HG03342 (cell line): ENCODE data around the gene NRBP1.
"Not testable (repeated sequence)": the region's sequence is repeated elsewhere in the genome, so short reads cannot be mapped to it uniquely, and the experiment has no call there.

Experiments
- ATAC-seq: cut with Tn5 transposase; IDR thresholded peaks from one replicate; pipeline ENCODE4 v1.9.1; 2021; ENCODE audit warnings: mild to moderate bottlenecking, moderate library complexity; ENCODE audit not compliant: unreplicated experiment

The NRBP1 gene

GRCh38 chr2:27421660-27422250 is 6.7 kb upstream of the NRBP1 start:
- no peak for ATAC-seq

- ATAC-seq, result no peak
These were observed 5.5 kb upstream of the NRBP1 start for GRCh38 chr2:27422958-27423357.

- ATAC-seq, result not testable (repeated sequence)
These were observed 3.4 kb upstream of the NRBP1 start for GRCh38 chr2:27425039-27425438.

GRCh38 chr2:27427863-27428212 is 593 bp upstream of the NRBP1 start:
- no peak for ATAC-seq

GRCh38 chr2:27428978-27429541 is 629 bp downstream of the NRBP1 start:
- ATAC-seq, result peak; percentile 68

GRCh38 chr2:27431395-27431794 is 3.0 kb downstream of the NRBP1 start:
- no peak for ATAC-seq

- no peak for ATAC-seq
These were observed 7.2 kb downstream of the NRBP1 start for GRCh38 chr2:27435628-27436027.

GRCh38 chr2:27441226-27441926 is 12.9 kb downstream of the NRBP1 start:
- ATAC-seq, result no peak

- no peak for ATAC-seq
These were observed 13.8 kb downstream of the NRBP1 start, which contains the start of gene KRTCAP3 for GRCh38 chr2:27441958-27442919. Gene KRTCAP3 (plus strand): TSS chr2:27442381. CDS start chr2:27442413, 32 bp downstream.

GRCh38 chr2:27442920-27443282 is 14.5 kb downstream of the NRBP1 start:
- ATAC-seq, result no peak

- ATAC-seq, result no peak
These were observed 16.7 kb downstream of the NRBP1 start for GRCh38 chr2:27445155-27445554.

- ATAC-seq, result no peak
These were observed 17.2 kb downstream of the NRBP1 start for GRCh38 chr2:27445615-27446014.

- no peak for ATAC-seq
These were observed 17.6 kb downstream of the NRBP1 start for GRCh38 chr2:27446057-27446456.

GRCh38 chr2:27448381-27448780 is 19.9 kb downstream of the NRBP1 start:
- ATAC-seq, result no peak

- ATAC-seq, result no peak
These were observed 22.7 kb downstream of the NRBP1 start for GRCh38 chr2:27451095-27451494.

- no peak for ATAC-seq
These were observed 25.5 kb downstream of the NRBP1 start for GRCh38 chr2:27453968-27454367.

- ATAC-seq, result no peak
These were observed 32.7 kb downstream of the NRBP1 start for GRCh38 chr2:27461118-27461517.

- ATAC-seq, result no peak
These were observed 36.0 kb downstream of the NRBP1 start for GRCh38 chr2:27464443-27464842.

- ATAC-seq, result no peak
These were observed 43.5 kb downstream of the NRBP1 start for GRCh38 chr2:27471961-27472360.

GRCh38 chr2:27485496-27485895 is 57.1 kb downstream of the NRBP1 start:
- no peak for ATAC-seq

GRCh38 chr2:27489118-27489497 is 60.7 kb downstream of the NRBP1 start:
- peak; percentile 19 for ATAC-seq
